HUDEP-2 (cell line): ENCODE results near the gene UNC5B.

ENCODE experiments used
- DNase-seq, 76 experiments: peaks; one replicate each; lab custom pipeline; 2025; ENCODE audit not compliant: unreplicated experiment in 76 of 76; lab: John Stamatoyannopoulos, UW

UNC5B gene

GRCh38 chr10:71221586-71222202 is 9.3 kb downstream of the UNC5B start:
- DNase-seq = no peak

- DNase-seq = no peak
Measured at GRCh38 chr10:71222601-71223346, 10.4 kb downstream of the UNC5B start.

- no peak for DNase-seq
Measured at GRCh38 chr10:71223347-71224058, 11.1 kb downstream of the UNC5B start.

- no peak for DNase-seq
Measured at GRCh38 chr10:71225291-71226058, 13.1 kb downstream of the UNC5B start.

- no peak for DNase-seq
Measured at GRCh38 chr10:71228875-71229675, 16.7 kb downstream of the UNC5B start.

DNA sequence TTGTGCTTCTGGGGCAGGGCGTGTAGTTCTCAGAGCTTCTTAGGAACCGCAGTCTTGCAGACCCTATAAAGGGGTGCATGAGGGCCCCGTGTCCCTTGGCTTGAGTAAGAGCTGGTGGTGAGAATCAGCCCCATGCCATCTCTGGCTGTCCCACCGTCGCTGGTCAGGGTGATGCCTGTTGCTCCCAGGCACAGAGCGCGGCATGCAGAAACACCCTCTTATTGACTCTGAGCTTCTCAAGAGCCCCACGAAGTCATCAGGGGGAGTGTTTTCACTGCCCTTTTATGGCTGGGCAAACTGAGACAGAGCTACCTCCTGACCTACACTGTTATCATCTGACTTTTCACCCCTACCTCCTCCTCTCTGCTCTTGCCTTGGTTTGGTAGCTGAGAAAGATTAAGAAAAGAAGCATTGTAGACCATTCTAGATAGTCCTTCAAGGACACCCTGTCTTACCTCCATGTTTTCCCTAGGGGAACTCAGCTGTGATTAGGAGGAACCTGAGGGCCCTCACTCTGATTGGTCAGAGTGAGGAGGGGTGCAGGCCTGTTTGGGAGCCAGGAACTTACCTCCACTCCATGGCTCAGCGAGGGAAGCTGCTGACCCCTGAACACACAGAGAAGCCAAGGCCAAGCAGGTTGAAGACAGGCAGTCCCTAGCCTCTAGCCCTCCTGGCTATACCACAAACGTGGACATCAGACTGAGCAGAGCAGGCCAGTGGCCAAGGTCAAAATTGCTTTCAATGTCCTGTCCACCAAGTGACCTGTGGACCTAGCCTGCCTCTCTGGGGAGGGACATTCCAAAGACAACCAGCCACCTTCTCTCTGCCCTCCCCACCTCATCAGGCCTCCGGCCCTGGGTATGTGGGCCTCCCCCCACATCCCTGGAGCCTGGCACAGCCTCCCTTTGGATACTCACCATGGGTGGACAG is 17.6 kb downstream of the UNC5B start:
- DNase-seq = no peak

DNA sequence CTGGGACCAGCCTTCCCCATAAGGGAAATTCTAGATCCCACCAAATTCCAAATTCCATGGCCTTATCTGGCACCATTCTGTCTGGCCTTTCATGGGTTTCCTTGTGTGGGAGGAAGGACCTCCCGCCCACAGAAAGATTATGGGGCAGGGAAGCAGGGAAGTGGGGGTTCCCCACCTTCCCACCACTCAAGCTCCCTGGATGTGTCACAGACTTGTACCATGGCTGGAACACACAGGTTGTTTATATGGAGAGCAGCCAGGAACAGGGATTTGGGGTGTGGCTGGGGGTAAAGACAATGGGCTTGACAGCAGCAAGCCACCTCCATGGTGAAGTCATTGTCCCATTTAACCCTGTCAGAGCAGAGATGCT is 18.3 kb downstream of the UNC5B start:
- no peak for DNase-seq

DNA sequence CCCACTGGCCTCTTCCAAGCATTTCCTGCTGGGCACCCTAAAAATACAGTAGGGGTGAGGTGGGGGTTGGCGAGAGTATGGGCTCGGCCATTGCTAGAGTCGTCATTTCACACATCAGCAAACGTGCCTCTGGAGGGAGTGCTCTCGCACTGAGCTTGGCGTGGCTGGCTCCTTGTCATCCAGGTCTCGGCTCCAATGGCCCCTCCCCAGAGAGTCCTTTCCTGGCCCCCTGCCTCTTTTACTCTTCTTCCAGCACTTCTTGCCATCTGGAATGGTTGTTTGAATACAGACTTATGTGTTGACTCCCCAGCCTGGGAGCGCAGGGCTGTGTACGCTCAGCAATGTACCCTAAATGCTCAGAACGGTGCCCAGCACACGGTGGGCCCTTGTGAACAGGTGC is 18.8 kb downstream of the UNC5B start:
- no peak for DNase-seq

DNA sequence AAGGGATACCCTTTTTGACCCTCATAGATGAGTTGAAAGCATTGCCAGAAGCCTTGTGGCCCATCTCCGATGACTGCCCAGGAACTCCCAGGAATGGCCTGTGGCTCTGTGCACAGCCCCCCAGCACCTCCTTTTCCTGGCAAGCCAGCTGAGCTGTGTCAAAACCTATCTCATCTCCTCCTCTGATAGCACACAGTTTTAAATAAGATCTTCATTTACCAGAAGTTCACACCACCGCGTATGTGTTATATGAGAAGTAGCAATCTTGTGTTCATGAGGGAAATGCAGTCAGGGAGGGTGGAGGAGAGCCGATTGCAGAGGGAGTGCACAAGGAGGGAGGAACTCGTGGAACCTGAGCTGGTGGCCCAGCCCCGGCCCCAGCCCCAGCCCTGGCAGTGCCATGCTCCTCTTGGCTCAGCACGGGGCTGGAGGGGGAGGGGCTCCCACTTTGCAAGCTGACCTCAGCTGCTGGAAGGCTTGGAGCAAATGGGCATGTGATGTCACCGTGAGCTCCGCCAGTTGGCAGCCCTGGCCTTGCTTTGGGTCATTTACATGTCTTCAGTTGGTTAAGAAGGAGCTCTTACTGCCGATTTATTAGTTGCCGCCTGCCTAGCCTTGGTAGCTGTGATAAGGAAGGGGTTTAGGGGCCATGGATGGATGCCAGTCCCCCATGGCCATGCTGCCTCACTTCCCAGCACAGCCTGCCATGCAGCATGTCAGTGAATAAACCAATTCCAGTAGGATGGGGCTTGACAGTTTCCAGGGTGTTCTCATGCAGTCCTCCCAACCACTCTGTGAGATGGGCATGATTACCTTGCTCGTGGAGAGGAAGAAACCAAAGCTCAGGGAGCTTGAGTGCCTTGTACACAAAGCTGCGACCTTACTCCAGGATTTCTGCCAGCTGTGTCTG is 20.0 kb downstream of the UNC5B start:
- no peak for DNase-seq

- DNase-seq = no peak
Measured at GRCh38 chr10:71233482-71233892, 21.1 kb downstream of the UNC5B start.

DNA sequence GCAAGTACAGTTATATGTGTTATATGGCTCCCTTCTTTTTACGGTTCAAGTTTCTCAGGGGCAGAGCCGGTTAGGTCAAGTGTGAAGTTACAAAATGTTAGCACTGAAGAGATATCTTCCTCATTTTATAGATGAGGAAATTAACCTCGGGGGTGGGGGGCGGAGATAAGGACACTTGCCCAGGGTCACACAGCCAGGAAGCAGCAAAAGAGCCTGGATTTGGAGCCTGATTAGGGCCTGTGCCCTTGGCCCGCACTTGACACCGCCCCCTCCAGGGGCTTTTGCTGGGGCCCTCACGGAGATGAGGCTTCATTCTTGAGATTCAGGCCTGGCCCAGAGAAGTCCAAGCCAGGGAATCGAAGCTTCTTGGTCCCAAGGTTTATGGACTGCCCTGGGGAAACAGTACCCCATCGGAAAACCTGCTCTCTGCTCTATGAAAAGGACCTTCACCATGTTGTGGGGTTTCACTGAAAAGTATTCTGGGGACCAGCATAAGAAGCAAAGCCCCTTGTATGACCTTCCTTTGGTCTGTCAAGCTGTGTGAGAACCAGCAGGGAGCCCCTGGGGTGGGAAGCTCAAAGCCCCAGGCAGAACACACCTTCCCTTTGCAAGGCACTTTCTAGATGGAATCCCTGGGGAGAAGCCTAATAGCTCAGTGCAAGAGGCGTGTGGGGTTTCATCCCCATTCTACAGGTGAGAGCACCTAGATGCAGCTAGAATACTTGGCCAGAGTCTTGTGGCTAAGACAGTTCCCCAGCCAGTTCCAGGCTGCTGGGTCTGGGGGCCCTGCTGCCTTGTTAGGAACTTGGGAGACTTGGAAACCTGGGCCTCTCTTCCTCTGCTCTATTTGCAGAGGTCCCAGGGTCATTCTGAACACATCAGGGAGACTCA is 21.9 kb downstream of the UNC5B start:
- no peak for DNase-seq

DNA sequence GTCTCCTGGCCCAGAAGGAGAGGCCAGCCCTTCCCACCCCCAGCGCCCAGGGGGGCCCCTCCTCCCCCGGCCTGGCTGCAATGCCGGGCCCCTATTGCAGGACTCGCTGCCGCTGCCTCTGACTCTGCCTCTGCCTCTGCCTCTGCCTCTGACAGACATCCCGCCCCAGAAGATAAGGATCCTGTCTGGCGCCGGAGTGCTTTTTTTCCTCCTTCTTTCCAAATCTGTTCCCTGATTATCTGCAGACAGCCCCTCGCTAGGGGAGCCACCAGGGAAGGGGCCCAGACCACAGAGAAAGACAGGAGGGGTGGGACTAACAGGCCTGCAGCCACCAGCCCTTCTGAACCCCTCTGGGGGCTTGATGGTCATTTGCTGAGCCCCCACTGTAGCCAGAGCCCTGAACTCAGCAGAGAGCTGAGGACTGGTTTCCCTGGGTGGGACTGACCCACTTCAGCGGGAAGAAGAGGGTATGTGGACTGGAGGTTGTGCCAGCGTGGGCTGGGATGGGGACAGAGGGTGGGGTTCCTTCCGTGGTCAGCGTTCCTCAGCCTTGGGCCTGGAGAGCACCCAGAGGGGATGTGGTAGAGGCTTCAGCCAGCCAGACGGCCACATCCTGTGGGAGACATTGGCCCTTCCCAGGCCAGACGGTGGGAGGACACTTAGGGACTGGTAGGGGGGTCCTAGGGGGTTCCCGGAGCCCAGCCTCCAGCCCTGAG is 22.8 kb downstream of the UNC5B start:
- no peak for DNase-seq

- no peak for DNase-seq
Measured at GRCh38 chr10:71235808-71236207, 23.4 kb downstream of the UNC5B start.

DNA sequence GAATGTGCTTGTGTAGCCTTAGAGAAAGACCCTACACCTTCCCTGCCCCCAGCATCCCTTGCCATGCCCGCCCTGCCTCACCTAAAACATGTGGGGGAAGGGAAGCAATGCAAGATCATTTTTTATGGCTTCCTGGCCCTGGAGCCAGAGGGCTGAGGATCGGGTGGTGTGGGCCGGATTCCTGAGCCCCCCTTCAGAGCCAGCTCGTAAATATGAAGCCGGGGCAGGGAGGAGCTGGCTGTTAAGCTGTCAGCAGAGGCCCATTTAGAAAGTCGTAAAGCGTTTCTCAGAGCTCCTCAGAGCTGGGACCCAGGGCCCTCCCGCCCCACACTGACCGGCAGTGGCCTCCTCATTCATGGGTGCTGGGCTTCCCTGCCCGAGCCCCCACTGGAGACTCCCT is 23.9 kb downstream of the UNC5B start:
- DNase-seq = no peak

DNA sequence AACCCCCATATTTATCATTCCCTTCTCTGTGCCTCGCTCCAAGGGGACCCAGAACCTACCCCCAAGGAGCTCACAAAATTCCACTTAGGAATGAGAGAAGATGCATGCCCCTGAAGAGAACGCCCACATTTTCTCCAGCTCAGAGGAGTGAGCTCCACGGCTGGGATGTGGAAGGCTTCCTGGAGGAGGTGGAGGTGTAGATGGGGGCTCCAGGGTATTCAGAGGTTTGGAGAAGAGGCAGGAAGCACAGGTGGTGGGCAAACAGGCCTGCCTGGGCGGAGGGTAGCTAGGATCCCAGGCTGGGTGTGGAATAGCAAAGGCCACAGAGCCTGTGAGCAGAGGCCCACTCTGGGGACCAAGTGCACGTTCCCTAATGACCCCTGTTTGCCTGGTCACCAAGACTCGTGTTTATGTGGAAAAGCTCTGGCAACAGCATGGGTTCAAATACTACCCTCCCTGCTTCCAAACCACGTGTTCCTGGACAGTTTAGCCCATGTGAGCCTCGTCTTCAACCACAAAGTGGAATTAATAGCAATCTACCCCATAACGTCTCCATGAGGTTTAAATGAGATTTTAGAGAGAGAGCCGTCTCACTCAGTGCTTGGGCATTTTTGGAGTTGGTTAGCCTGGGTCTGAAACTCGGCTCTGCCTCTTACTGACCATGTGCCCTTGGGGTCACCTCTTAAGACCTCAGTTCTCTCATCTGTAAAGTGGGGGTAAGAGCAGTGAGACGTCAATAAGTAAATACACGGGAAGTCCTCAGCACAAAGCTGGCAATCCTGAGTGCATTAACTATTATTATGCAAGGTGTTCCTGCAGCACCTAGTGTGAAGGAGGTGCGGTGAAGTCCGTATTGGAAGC is 24.7 kb downstream of the UNC5B start:
- no peak for DNase-seq
